Central memory CD4-positive, alpha-beta T cell (primary cell): Measurements from ENCODE around the gene GOLIM4.

Experiments used
- DNase-seq: peaks from one replicate; pipeline ENCODE4 v3.0.0; 2022

The GOLIM4 gene

GRCh38 chr3:167983583-167983982, 112.1 kb downstream of the GOLIM4 start:
- no peak for DNase-seq

- DNase-seq, result no peak
Observed at GRCh38 chr3:167978486-167978885, 117.2 kb downstream of the GOLIM4 start.

GRCh38 chr3:167978071-167978470, 117.7 kb downstream of the GOLIM4 start:
- DNase-seq, result no peak

- no peak for DNase-seq
Observed at GRCh38 chr3:167976516-167977361, 119.0 kb downstream of the GOLIM4 start.

GRCh38 chr3:167973901-167974300, 121.8 kb downstream of the GOLIM4 start:
- DNase-seq, result no peak

GRCh38 chr3:167973046-167973445, 122.7 kb downstream of the GOLIM4 start:
- DNase-seq, result no peak

- no peak for DNase-seq
Observed at GRCh38 chr3:167972502-167972901, 123.2 kb downstream of the GOLIM4 start.

- no peak for DNase-seq
Observed at GRCh38 chr3:167969548-167969947, 126.2 kb downstream of the GOLIM4 start.

GRCh38 chr3:167967257-167968036, 128.3 kb downstream of the GOLIM4 start:
- DNase-seq, result no peak
